Tibial artery (tissue), 4 donors: Measurements from ENCODE around the gene DENND6B.
A peak's percentile ranks its signal among the peaks of the same experiment; 100 is the strongest.

ENCODE experiments used
- DNase-seq, 2 donors: peaks; one replicate each; pipeline ENCODE4 v3.0.0-alpha.2; 2019
- H3K27ac ChIP-seq, 2 donors: fragments of 200-600 bp; sonication (generic) in 1 of 2; 1 replicate in 1 of 2; 2 replicates in 1 of 2; pipeline ENCODE4 v1.5.1; 2018 to 2019; ENCODE audit warnings: mild to moderate bottlenecking in 1 of 2
- H3K27me3 ChIP-seq, 2 donors: fragments of 200-600 bp; sonication (generic) in 1 of 2; one replicate each; pipeline versions ENCODE4 v1.5.1 to v1.6.0; 2016 to 2019
- H3K36me3 ChIP-seq, 3 donors: fragments of 200-600 bp; sonication (generic) in 2 of 3; one replicate each; pipeline ENCODE4 v1.5.1; 2016 to 2019; ENCODE audit warnings: mild to moderate bottlenecking in 2 of 3
- H3K4me1 ChIP-seq, 4 donors: fragments of 200-600 bp; sonication (generic) in 2 of 4; 1 replicate in 3 of 4; 2 replicates in 1 of 4; pipeline ENCODE4 v1.5.1; 2016 to 2019
- H3K4me3 ChIP-seq, 2 donors: fragments of 200-600 bp; sonication (generic) in 1 of 2; 1 replicate in 1 of 2; 2 replicates in 1 of 2; pipeline ENCODE4 v1.5.1; 2018 to 2019; ENCODE audit warnings: mild to moderate bottlenecking in 2 of 2
- H3K9me3 ChIP-seq, 3 donors: fragments of 200-600 bp; sonication (generic) in 1 of 3; one replicate each; pipeline ENCODE4 v1.5.1; 2016 to 2019
- intact Hi-C: fragments of 100-400 bp; cut with DNase I; formaldehyde crosslinking; loops from one replicate; pipeline ENCODE4 v1.15.0; 2023; ENCODE audit warnings: low total_unique reads
- TF ChIP-seq, protein P1 (sequence below), 2 experiments: fragments of 200-600 bp in 1 of 2; fragments of 450-650 bp in 1 of 2; IDR thresholded peaks; one replicate each; pipeline ENCODE4 v1.5.1; 2017 to 2019; ENCODE audit warnings: antibody characterized with exemption in 2 of 2, mild to moderate bottlenecking in 1 of 2, moderate library complexity in 1 of 2

Gene DENND6B

DNA sequence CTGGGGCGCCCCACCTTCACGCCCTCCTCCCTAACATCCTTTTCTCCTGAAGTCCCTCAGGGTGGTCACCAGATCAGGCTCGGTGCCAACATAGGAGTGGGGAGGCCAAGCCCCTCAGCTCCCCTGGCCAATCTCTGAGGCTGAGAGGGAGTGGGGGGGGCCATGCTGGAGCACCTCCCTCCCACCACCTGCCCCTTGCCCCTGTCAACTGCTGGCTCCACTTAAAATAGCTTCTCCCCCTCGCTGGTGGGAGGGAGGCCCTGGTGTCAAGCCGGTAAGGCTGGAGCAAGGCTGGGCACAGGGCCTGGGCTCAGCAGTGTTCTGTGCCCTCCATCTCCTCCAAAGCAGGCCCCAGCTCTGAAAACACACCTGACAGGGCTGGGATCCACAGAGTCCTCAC, 24.2 kb downstream of the DENND6B start:
- no peaks in the 10 kb centered on the region for H3K27me3 ChIP-seq
- H3K27ac ChIP-seq: peak overlapping the region; percentile 92 to 95
- TF ChIP-seq, protein P1, sequence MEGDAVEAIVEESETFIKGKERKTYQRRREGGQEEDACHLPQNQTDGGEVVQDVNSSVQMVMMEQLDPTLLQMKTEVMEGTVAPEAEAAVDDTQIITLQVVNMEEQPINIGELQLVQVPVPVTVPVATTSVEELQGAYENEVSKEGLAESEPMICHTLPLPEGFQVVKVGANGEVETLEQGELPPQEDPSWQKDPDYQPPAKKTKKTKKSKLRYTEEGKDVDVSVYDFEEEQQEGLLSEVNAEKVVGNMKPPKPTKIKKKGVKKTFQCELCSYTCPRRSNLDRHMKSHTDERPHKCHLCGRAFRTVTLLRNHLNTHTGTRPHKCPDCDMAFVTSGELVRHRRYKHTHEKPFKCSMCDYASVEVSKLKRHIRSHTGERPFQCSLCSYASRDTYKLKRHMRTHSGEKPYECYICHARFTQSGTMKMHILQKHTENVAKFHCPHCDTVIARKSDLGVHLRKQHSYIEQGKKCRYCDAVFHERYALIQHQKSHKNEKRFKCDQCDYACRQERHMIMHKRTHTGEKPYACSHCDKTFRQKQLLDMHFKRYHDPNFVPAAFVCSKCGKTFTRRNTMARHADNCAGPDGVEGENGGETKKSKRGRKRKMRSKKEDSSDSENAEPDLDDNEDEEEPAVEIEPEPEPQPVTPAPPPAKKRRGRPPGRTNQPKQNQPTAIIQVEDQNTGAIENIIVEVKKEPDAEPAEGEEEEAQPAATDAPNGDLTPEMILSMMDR (IDR thresholded peaks at IDR 0.05): no peak
- H3K9me3 ChIP-seq: no peaks in the 10 kb centered on the region
- H3K4me1 ChIP-seq: peaks cover 25 to 83% (median 81%) of the 10 kb centered on the region in 4 donors
- DNase-seq: no peak
- H3K4me3 ChIP-seq: no peak overlapping the region
- H3K36me3 ChIP-seq: peaks cover 0 to 5% (median 0%) of the 10 kb centered on the region in 3 donors
- intact Hi-C loops: loop anchor here (10.0 kb wide), 1 partner anchor 338 kb away; the partner anchor contains the start of gene PIM3

- TF ChIP-seq, protein P1 (IDR thresholded peaks at IDR 0.05): no peak
- Histone ChIP-seq H3K36me3 (peaks cover 0 to 5% (median 0%) of the 10 kb centered on the region in 3 donors), H3K4me3 (peak overlapping the region in 1 of 2 donors; percentile 46), H3K4me1 (peaks cover 25 to 88% (median 86%) of the 10 kb centered on the region in 4 donors), H3K27me3 (no peaks in the 10 kb centered on the region), H3K9me3 (no peaks in the 10 kb centered on the region), H3K27ac (peak overlapping the region; percentile 92 to 95)
- intact Hi-C loops: loop anchor here (10.0 kb wide), 1 partner anchor 337 kb away; the partner anchor contains the start of gene PIM3
- DNase-seq: no peak
Observed at GRCh38 chr22:50302041-50302541, 24.7 kb downstream of the DENND6B start.

GRCh38 chr22:50301581-50301991, 25.2 kb downstream of the DENND6B start:
- peaks cover 0 to 5% (median 0%) of the 10 kb centered on the region in 3 donors for H3K36me3 ChIP-seq
- no peaks in the 10 kb centered on the region for H3K27me3 ChIP-seq
- intact Hi-C loops: loop anchor here (10.0 kb wide), 1 partner anchor 337 kb away; the partner anchor contains the start of gene PIM3
- DNase-seq: no peak
- H3K4me3 ChIP-seq: peak overlapping the region; percentile 2 to 46
- TF ChIP-seq, protein P1 (IDR thresholded peaks at IDR 0.05): no peak
- H3K9me3 ChIP-seq: no peaks in the 10 kb centered on the region
- H3K27ac ChIP-seq: peak overlapping the region; percentile 92 to 95
- peaks cover 25 to 93% (median 91%) of the 10 kb centered on the region in 4 donors for H3K4me1 ChIP-seq

GRCh38 chr22:50300620-50301257, 26.1 kb downstream of the DENND6B start:
- H3K4me1 ChIP-seq: peaks cover 25 to 100% (median 96%) of the 10 kb centered on the region in 4 donors
- no peaks in the 10 kb centered on the region for H3K9me3 ChIP-seq
- intact Hi-C loops: loop anchor here (10.0 kb wide), 1 partner anchor 336 kb away; the partner anchor contains the start of gene PIM3
- no peaks in the 10 kb centered on the region for H3K27me3 ChIP-seq
- DNase-seq: no peak
- TF ChIP-seq, protein P1 (IDR thresholded peaks at IDR 0.05): no peak
- H3K36me3 ChIP-seq: peaks cover 0 to 5% (median 0%) of the 10 kb centered on the region in 3 donors
- H3K4me3 ChIP-seq: peak overlapping the region; percentile 46 to 47
- peak overlapping the region; percentile 92 to 95 for H3K27ac ChIP-seq

DNA sequence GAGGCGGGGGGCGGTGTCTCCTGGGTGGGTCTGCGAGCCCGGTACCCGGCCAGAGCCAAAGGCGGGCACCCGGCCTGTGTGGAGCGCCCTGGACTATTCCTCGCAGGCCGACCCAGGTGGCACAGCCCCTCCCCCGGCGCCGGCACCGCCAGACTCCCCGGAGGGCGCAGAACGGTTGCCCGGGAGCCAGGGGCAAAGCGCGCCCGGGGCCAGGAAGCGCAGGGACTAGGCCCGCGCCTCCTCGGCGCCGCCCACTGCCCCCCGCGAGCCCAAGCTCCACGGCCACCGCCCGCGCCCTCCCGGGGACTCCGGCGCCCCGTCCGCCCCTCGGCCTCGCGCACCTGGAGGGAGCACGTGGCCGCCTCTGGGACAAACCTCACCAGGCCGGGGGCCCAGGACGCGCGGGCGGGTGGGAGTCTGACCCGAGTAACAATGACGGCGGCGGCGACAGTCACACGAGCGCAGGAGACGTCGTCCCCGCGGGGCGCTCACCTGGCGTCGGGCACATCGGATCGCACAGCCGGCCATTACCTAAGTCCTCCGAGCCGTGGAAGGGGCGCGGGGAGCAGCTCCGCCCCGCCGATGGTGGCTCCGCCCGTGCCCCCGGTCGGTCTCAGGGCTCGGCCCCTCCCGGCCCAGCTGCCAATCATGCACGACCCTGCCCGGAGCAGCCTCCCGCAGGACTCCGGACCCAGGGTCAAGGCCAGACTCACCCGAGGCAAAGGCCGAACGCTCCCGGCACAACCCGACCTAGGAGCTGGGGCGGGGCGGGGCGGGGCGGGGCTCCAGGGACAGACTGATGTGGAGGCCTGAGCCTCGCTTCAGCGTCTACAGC, 26.8 kb downstream of the DENND6B start:
- Histone ChIP-seq H3K4me1 (peaks cover 24 to 100% (median 92%) of the 10 kb centered on the region in 4 donors), H3K4me3 (peak overlapping the region; percentile 46 to 47), H3K9me3 (no peaks in the 10 kb centered on the region), H3K27ac (peak overlapping the region; percentile 92 to 95), H3K27me3 (no peaks in the 10 kb centered on the region), H3K36me3 (peaks cover 0 to 5% (median 0%) of the 10 kb centered on the region in 3 donors)
- intact Hi-C loops: loop anchor here (10.0 kb wide), 1 partner anchor 335 kb away; the partner anchor contains the start of gene PIM3
- DNase-seq: no peak
- TF ChIP-seq, protein P1 (IDR thresholded peaks at IDR 0.05): no peak
